Stimulated activated CD4-positive, alpha-beta T cell treated with anti-CD3 and anti-CD28 coated beads, Interleukin-2, amount 100 ng/mL, for 24 hours (primary cell): ENCODE data around the gene TPSAB1.
"Not testable (repeated sequence)": the region's sequence is repeated elsewhere in the genome, so short reads cannot be mapped to it uniquely, and the experiment has no call there.

ENCODE experiments used
- DNase-seq, 2 donors: peaks; one replicate each; pipeline ENCODE4 v3.0.0-alpha.2; 2020

The TPSAB1 gene

GRCh38 chr16:1271724-1272413 is 31.4 kb downstream of the TPSAB1 start:
- not testable (repeated sequence) for DNase-seq

GRCh38 chr16:1272453-1273198 is 32.1 kb downstream of the TPSAB1 start:
- no peak for DNase-seq

DNA sequence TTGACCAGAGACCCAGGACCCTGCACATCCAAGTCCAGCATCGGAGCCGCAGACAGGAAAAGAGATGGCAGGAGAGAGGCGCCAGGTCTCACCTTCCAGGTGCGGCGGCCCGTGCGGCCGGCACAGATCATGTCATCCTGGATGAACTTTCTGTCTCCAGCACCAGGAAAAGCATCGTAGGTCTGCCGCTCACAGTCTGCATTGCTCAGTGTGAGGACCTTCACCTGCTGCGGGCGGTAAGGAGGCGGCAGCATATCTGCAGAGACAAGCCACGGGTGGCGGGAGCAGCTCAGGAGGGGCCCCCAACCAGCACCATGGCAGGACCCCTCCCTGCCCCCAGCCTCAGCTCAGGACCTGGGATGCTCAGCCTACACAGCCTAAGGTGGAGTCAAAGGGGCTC is 33.3 kb downstream of the TPSAB1 start:
- no peak for DNase-seq

- no peak for DNase-seq
Measured at GRCh38 chr16:1274767-1275166, 34.3 kb downstream of the TPSAB1 start.

DNA sequence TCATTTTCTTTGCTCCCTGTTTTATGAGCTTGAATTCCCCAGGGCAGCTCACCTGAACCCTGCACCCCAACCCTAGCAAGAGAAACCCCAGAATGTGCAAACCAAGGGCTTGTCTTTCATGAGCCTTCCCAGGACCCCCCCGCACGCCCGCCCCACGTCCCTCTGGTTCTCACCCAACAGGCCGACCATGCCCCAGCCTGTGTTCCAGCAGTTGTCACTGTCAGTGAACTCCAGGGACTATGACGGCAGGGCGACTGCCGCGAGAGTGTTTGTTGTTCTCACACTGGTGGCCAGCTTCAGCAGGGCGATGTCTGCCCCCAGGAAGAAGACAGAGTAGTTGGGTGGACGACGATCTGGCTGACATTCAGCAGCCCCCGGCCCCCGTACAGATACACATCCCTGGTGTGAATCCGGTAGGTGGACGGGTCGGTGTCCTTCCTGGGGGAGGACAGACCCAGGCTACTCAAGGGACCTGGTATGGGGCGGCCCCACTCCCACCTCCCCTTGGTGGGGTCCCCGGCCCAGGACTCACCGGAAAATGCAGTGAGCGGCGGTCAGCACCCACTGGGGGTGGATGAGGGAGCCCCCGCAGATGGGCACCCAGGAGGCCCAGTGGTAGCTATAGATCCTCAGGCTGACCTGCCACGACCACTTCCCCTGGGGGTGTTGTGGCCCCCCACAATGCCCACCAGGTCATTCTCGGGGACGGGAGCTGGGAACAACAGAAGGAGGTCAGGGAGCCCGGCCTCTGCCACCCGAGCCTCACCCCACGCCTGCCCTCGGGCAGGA is 35.5 kb downstream of the TPSAB1 start:
- no peak for DNase-seq

GRCh38 chr16:1276580-1276878 is 36.0 kb downstream of the TPSAB1 start:
- no peak for DNase-seq

GRCh38 chr16:1277151-1277598 is 36.7 kb downstream of the TPSAB1 start:
- DNase-seq: no peak

GRCh38 chr16:1277617-1278282 is 37.2 kb downstream of the TPSAB1 start:
- DNase-seq: no peak

DNA sequence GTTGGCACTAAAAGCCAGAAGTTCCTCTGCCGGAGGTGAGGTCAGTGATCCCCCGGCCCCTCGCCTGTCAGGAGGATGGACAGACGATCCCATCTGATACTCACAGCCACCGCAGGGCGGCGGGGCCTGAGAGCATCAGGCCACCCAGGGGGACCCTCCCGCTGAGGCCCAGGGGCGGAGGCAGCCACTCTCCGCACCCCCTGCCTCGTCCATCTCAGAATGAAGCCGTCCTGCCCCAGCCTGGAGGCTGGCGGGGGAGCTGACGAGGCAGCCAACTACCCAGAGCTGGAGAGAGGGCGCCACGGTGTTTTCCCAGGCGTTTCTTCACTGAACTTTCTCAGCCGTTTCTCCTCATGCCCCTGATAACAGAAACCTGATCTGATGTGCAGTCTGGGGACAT is 38.0 kb downstream of the TPSAB1 start:
- DNase-seq: no peak

GRCh38 chr16:1279081-1279944 is 38.8 kb downstream of the TPSAB1 start:
- no peak for DNase-seq

GRCh38 chr16:1279945-1280589 is 39.6 kb downstream of the TPSAB1 start:
- peak in 1 of 2 donors; percentile 15 for DNase-seq

- no peak for DNase-seq
Measured at GRCh38 chr16:1280783-1281182, 40.3 kb downstream of the TPSAB1 start.

DNA sequence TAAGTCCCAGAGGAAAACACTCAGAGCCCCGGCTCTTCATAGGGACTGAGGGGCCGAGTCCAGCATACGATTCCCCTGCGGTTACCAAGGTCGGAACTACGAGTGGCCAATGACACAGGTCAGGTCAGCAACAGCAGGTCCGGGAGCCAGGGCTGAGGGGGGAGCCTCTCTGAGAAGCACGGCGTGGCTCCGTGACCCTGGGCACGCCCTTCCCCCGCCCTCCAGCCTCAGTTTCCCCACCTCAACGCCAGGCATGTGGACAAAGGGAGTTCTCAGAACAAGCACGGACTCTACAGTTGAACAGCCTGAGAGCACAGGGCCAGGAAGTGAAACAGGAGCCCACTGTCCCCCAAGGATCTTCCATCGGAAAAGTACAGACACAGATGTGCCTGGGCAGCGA is 41.0 kb downstream of the TPSAB1 start:
- no peak for DNase-seq

- DNase-seq: no peak
Measured at GRCh38 chr16:1282324-1282973, 41.9 kb downstream of the TPSAB1 start.

DNA sequence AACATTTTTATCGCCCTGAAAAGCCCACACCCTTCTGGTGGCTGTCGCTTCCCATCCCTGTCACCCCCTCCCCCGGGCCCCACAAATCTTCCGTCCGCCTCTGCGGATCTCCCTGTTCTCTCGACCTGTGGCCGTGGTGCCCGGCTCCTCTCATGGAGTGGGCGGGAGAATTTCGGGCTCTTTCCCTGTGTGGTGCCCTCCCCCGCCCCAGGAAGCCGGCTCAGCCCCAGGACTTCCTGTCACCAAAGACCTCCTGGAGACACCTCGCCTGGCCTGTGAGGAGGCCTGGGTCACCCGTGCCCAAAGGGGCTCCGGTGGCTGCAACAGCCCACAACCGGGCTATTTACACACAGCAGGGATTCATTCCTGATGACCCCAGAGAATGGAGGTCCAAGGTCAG is 42.8 kb downstream of the TPSAB1 start:
- no peak for DNase-seq

DNA sequence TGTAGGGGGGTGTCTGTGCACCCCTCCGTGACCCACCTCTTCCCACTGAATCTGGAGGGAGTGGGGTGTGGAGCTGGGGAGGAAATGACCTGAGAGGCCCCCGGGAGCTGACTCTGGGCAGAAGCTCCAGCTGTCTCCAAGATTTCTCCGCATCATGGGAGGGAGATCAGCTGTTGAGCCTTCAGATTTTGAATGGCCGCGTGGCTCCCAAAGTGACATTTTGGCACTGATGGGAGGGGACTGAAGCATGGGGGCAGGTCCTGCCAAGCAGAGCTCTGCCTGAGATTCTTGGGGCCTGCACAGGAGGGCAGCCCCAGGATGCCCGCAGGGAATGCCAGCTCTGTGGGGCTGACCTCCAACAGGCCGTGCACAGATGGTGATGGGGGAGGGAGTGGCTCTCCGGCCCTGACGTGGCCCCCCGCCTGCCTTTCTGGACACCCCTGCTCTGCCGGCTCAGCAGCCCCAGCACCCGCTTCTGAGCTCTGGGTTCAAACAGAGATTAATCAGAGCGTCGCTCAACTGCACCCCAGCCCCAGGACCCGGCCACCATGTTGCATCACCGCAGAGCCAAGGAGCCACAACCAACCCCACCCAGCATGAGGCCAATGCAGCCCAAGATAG is 43.6 kb downstream of the TPSAB1 start:
- DNase-seq: no peak

- no peak for DNase-seq
Measured at GRCh38 chr16:1285669-1286512, 45.4 kb downstream of the TPSAB1 start.

- no peak for DNase-seq
Measured at GRCh38 chr16:1286513-1287094, 46.1 kb downstream of the TPSAB1 start.

DNA sequence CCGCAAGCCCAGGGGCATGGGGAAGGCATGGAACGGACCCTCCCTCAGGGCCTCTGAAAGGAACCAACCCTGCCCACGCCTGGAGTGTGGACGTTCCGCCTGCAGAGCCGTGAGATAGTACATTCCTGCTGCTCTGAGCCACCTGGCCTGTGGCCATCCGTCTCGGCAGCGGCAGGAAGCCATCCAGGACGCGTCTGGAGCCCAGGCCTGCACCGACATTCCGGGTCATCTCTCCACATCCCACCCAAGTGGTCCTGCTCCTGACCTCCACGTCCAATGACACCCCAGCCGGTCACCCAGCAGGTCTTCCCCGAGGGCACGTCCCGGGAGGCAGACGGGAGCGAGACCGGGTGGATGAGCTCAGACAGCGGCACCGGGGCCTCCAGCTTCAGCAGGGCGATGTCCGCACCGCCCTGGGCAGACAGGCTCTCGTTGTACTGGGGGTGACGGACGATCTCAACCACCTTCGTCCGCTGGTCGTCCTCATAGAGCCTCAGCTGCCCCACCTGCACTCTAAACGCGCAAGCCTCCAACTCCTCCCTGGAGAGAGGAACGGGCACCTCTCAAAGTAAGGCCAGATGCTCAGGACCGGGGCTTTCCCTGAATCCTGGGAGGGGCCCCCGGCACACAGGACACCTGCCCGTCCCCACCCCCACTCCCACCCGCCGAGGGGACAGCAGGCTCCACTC is 47.6 kb downstream of the TPSAB1 start:
- no peak for DNase-seq
